ENCODE measurements around the gene SLC26A1.
"Not testable (repeated sequence)": the region's sequence is repeated elsewhere in the genome, so short reads cannot be mapped to it uniquely, and the experiment has no call there.

SLC26A1 gene

DNA sequence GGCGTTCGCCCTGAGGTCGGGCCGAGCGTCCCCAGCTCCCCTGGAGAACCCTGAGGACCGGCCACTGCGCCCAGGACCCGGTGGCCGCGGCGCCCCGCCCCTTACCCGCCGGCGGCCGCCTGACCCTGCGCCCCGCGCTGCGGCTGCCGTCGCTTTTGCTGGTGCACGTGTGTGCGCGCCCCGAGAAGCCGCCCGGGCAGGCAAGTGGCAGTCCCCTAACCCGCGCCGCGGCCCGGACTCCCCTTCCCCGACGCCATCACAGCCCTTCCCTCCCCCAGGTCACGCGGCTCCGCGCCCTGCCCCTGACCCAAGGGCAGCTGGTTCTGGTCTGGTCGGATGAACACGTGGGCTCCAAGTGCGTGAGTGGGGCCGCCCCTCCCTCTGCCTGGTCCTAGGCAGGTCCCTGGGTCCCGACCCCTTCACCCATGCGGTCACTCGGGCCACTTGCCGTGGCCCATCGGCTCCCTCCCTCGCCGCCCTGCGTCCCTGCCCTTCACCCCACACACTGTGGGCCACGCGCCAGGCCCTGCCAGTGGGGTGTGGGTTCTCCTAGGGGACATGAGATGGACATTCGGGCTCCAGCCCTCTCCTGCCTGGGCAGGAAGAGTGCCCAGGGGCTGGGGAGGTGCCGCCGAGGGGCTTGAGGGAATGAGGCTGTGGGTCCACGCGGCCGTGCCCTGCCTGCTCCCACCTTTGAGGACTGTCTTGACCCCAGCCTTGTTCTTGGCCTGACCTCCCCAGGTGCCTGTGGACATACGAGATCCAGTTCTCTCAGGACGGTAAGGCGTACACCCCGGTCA, 10.3 kb upstream of the SLC26A1 start:
- H3K27me3 ChIP-seq (ENCODE audit: control insufficient read depth, insufficient read depth, low read length, poor library complexity, severe bottlenecking): peaks cover 100% of the 10 kb centered on the region

DNA sequence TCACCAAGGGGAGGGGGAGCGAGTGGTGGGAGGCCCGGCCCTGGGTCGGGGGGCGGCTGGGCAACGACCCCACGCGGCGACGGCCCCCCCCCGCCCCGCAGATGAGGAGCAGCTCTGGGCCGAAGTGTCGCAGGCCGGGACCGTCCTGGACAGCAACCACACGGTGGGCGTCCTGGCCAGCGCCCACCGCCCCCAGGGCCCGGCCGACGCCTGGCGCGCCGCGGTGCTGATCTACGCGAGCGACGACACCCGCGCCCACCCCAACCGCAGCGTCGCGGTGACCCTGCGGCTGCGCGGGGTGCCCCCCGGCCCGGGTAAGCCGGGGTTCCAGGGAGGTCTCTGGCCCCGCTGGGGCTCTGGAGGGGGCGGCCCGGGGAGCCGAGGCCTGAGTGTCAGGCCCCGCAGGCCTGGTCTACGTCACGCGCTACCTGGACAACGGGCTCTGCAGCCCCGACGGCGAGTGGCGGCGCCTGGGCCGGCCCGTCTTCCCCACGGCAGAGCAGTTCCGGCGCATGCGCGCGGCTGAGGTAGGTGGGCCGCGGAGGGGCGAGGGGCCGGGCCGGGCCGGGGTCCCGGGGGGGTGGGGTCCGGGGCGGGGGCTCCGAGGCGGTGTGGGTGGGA, 9.5 kb upstream of the SLC26A1 start:
- Histone ChIP-seq H3K4me1 (ENCODE audit: control insufficient read depth, insufficient read depth, low read length) (no peaks in the 10 kb centered on the region), H3K27ac (ENCODE audit: insufficient read depth, low read depth, low read length, poor library complexity, severe bottlenecking) (no peak overlapping the region), H3K9me3 (ENCODE audit: control insufficient read depth, low read length) (no peaks in the 10 kb centered on the region), H3K36me3 (ENCODE audit: control insufficient read depth, insufficient read depth, low read length) (no peaks in the 10 kb centered on the region), H3K4me3 (ENCODE audit: insufficient read depth, low read depth, low read length) (peak overlapping the region; percentile 5), H3K27me3 (ENCODE audit: control insufficient read depth, insufficient read depth, low read length, poor library complexity, severe bottlenecking) (peaks cover 100% of the 10 kb centered on the region)
- WGBS, 2 experiments: 6% methylated on average over 75 of the region's 75 CpGs

More for the DNA sequence above, 10.3 kb upstream of the SLC26A1 start:
- WGBS, 2 experiments: 32 to 33% methylated on average over 63 of the region's 63 CpGs
- Histone ChIP-seq H3K36me3 (ENCODE audit: control insufficient read depth, insufficient read depth, low read length) (no peaks in the 10 kb centered on the region), H3K9me3 (ENCODE audit: control insufficient read depth, low read length) (no peaks in the 10 kb centered on the region), H3K4me1 (ENCODE audit: control insufficient read depth, insufficient read depth, low read length) (no peaks in the 10 kb centered on the region), H3K4me3 (ENCODE audit: insufficient read depth, low read depth, low read length) (peak overlapping the region; percentile 5), H3K27ac (ENCODE audit: insufficient read depth, low read depth, low read length, poor library complexity, severe bottlenecking) (no peak overlapping the region)

DNA sequence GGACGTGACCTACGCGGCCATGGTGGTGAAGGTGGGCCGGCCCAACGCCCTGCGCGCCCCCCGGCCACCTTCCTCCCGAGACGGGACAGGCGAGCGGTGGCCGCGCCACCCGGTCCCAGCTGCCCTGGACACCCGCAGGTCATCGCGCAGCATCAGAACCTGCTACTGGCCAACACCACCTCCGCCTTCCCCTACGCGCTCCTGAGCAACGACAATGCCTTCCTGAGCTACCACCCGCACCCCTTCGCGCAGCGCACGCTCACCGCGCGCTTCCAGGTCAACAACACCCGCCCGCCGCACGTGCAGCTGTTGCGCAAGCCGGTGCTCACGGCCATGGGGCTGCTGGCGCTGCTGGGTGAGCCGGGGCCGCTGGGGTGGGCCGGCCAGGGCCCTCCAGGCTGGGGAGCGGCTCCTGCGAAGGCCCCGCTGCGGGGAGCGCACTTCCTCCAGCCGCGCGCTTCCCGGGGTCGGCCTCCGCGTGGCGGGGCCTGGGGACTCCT, 9.0 kb upstream of the SLC26A1 start:
- no peaks in the 10 kb centered on the region for H3K9me3 ChIP-seq (ENCODE audit: control insufficient read depth, low read length)
- no peaks in the 10 kb centered on the region for H3K4me1 ChIP-seq (ENCODE audit: control insufficient read depth, insufficient read depth, low read length)
- H3K4me3 ChIP-seq (ENCODE audit: insufficient read depth, low read depth, low read length): no peak overlapping the region
- WGBS, 2 experiments: 9 to 11% methylated on average over 54 of the region's 54 CpGs
- no peak overlapping the region for H3K27ac ChIP-seq (ENCODE audit: insufficient read depth, low read depth, low read length, poor library complexity, severe bottlenecking)
- peaks cover 100% of the 10 kb centered on the region for H3K27me3 ChIP-seq (ENCODE audit: control insufficient read depth, insufficient read depth, low read length, poor library complexity, severe bottlenecking)
- H3K36me3 ChIP-seq (ENCODE audit: control insufficient read depth, insufficient read depth, low read length): no peaks in the 10 kb centered on the region

DNA sequence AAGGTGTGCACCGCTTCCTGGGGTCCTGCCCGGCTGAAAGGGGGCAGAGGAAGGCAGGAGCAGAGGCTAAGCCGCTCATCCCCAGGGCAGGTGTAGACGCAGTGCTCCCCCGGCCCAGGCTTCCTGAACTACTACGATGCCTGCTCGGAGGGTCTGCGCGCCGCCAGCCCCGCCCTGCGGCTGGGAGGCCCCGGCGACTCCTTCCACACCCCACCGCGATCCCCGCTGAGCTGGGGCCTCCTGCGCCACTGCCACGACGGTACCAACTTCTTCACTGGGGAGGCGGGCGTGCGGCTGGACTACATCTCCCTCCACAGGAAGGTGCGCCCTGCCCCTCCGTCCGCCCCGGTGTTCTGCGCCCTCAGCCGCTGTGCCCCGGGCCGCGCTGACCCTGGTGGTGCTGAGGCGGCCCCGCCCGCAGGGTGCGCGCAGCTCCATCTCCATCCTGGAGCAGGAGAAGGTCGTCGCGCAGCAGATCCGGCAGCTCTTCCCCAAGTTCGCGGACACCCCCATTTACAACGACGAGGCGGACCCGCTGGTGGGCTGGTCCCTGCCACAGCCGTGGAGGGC, 8.4 kb upstream of the SLC26A1 start:
- H3K27me3 ChIP-seq (ENCODE audit: control insufficient read depth, insufficient read depth, low read length, poor library complexity, severe bottlenecking): peaks cover 100% of the 10 kb centered on the region
- H3K4me1 ChIP-seq (ENCODE audit: control insufficient read depth, insufficient read depth, low read length): no peaks in the 10 kb centered on the region
- no peak overlapping the region for H3K27ac ChIP-seq (ENCODE audit: insufficient read depth, low read depth, low read length, poor library complexity, severe bottlenecking)
- 61 to 64% methylated on average over 48 of the region's 48 CpGs for WGBS, 2 experiments
- H3K9me3 ChIP-seq (ENCODE audit: control insufficient read depth, low read length): no peaks in the 10 kb centered on the region
- H3K4me3 ChIP-seq (ENCODE audit: insufficient read depth, low read depth, low read length): no peak overlapping the region
- H3K36me3 ChIP-seq (ENCODE audit: control insufficient read depth, insufficient read depth, low read length): no peaks in the 10 kb centered on the region

DNA sequence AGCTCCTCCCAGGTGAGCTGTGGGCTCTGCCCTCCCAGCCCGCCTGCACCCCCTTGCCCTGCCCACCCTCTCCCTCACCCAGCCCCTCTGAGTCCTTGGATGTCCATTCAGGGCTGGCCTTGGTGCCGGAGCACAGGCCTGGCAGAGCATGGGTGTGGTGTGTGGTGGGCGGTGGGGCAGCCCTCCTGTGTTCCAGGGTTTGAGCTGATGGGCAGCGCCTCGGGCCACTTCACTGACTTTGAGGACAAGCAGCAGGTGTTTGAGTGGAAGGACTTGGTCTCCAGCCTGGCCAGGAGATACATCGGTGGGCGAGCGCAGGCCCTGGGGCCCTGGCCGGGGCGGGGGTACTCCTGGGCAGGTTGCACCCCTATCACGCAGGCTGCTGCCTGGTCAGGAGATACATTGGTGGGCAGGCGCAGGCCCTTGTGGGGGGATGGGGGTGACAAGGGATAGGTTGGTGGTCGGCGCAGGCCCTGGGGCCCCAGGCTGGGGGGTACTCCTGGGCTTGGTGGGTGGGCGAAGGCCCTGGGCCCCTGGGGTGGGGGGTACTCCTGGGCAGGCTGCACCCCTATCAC, 7.6 kb upstream of the SLC26A1 start:
- H3K27me3 ChIP-seq (ENCODE audit: control insufficient read depth, insufficient read depth, low read length, poor library complexity, severe bottlenecking): peaks cover 100% of the 10 kb centered on the region
- H3K27ac ChIP-seq (ENCODE audit: insufficient read depth, low read depth, low read length, poor library complexity, severe bottlenecking): no peak overlapping the region
- no peaks in the 10 kb centered on the region for H3K36me3 ChIP-seq (ENCODE audit: control insufficient read depth, insufficient read depth, low read length)
- 94 to 95% methylated on average over 15 of the region's 15 CpGs for WGBS, 2 experiments
- H3K4me1 ChIP-seq (ENCODE audit: control insufficient read depth, insufficient read depth, low read length): no peaks in the 10 kb centered on the region
- H3K9me3 ChIP-seq (ENCODE audit: control insufficient read depth, low read length): no peaks in the 10 kb centered on the region
- no peak overlapping the region for H3K4me3 ChIP-seq (ENCODE audit: insufficient read depth, low read depth, low read length)

DNA sequence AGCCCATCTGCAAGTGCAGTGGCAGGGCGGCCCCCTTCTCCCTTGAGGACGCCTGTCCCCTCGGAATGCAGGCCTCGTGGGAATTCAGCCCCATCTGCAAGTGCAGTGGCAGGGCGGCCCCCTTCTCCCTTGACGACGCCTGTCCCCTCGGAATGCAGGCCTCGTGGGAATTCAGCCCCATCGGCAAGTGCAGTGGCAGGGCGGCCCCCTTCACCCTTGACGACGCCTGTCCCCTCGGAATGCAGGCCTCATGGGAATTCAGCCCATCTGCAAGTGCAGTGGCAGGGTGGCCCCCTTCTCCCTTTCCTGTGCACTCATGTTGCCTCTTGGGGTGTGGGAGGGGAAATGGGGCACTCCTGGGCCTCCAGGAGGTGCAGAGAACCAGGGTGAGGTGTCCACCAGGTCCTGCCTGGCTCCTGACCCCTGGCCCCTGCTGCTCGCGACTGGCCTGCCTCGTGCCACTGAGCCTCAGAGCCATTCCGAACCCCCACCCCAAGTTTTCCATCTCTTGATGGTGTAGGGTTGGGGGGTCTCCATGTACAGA, 6.8 kb upstream of the SLC26A1 start:
- no peak overlapping the region for H3K27ac ChIP-seq (ENCODE audit: insufficient read depth, low read depth, low read length, poor library complexity, severe bottlenecking)
- no peaks in the 10 kb centered on the region for H3K9me3 ChIP-seq (ENCODE audit: control insufficient read depth, low read length)
- 82 to 85% methylated on average over 17 to 18 of the region's 18 CpGs for WGBS, 2 experiments
- no peaks in the 10 kb centered on the region for H3K4me1 ChIP-seq (ENCODE audit: control insufficient read depth, insufficient read depth, low read length)
- H3K27me3 ChIP-seq (ENCODE audit: control insufficient read depth, insufficient read depth, low read length, poor library complexity, severe bottlenecking): peaks cover 98% of the 10 kb centered on the region
- no peak overlapping the region for H3K4me3 ChIP-seq (ENCODE audit: insufficient read depth, low read depth, low read length)
- H3K36me3 ChIP-seq (ENCODE audit: control insufficient read depth, insufficient read depth, low read length): no peaks in the 10 kb centered on the region

DNA sequence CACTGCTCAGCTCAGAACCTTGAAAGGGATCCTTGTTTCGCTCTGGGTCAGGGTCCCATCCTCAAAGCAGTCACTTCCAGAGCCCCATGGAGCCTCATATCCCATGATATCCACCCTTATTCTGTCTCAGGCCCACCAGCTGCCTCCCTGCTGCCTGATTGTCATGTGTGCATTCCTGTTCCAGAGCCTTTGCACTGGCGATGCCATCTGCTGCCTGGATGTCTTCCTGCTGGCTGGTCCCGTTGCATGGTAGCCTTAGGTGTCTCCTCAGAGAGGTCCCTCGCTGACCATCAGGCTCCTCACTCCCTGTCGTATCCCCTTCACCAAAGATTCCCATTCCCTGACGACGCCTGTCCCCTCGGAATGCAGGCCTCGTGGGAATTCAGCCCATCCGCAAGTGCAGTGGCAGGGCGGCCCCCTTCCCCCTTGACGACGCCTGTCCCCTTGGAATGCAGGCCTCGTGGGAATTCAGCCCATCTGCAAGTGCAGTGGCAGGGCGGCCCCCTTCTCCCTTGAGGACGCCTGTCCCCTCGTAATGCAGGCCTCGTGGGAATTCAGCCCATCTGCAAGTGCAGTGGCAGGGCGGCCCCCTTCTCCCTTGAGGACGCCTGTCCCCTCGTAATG, 6.1 kb upstream of the SLC26A1 start:
- peaks cover 92% of the 10 kb centered on the region for H3K27me3 ChIP-seq (ENCODE audit: control insufficient read depth, insufficient read depth, low read length, poor library complexity, severe bottlenecking)

DNA sequence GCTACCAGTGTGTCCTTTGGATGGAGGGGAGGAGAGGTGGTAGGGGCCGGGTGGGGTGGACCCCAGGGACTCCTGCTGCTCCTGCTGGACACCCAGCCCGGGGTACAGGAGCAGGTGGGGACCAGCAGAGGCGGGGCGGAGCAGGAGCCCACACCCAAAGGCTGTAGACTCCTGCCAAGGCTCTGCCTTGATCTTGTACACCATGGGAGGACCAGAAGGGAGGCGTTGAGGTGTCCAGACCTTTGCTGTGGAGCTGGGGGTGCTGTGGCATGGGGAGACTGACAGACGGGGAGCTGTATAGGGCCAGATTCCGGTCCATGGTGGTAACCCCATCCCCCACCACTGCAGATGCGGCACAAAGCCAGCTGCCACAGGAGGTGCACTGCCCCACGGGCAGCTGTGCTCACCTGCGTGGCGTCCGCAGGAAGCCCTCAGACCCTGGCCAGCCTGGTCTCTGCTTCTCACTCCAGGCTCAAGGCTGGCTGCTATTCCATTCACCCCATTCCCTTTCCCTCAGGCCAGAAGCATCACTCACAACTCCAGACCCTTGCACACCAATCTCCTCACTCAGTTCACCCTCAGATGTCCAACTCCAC, 5.0 kb upstream of the SLC26A1 start:
- no peaks in the 10 kb centered on the region for H3K36me3 ChIP-seq (ENCODE audit: control insufficient read depth, insufficient read depth, low read length)
- H3K27ac ChIP-seq (ENCODE audit: insufficient read depth, low read depth, low read length, poor library complexity, severe bottlenecking): no peak overlapping the region
- H3K27me3 ChIP-seq (ENCODE audit: control insufficient read depth, insufficient read depth, low read length, poor library complexity, severe bottlenecking): peaks cover 80% of the 10 kb centered on the region
- H3K4me1 ChIP-seq (ENCODE audit: control insufficient read depth, insufficient read depth, low read length): no peaks in the 10 kb centered on the region
- 74 to 76% methylated on average over 12 of the region's 12 CpGs for WGBS, 2 experiments
- H3K4me3 ChIP-seq (ENCODE audit: insufficient read depth, low read depth, low read length): no peak overlapping the region
- H3K9me3 ChIP-seq (ENCODE audit: control insufficient read depth, low read length): no peaks in the 10 kb centered on the region

More for the DNA sequence above, 6.1 kb upstream of the SLC26A1 start:
- not testable (repeated sequence) for H3K36me3 ChIP-seq (ENCODE audit: control insufficient read depth, insufficient read depth, low read length); H3K9me3 ChIP-seq (ENCODE audit: control insufficient read depth, low read length); H3K4me3 ChIP-seq (ENCODE audit: insufficient read depth, low read depth, low read length); H3K27ac ChIP-seq (ENCODE audit: insufficient read depth, low read depth, low read length, poor library complexity, severe bottlenecking); H3K4me1 ChIP-seq (ENCODE audit: control insufficient read depth, insufficient read depth, low read length)
- WGBS, 2 experiments: 67 to 73% methylated on average over 18 of the region's 21 CpGs

DNA sequence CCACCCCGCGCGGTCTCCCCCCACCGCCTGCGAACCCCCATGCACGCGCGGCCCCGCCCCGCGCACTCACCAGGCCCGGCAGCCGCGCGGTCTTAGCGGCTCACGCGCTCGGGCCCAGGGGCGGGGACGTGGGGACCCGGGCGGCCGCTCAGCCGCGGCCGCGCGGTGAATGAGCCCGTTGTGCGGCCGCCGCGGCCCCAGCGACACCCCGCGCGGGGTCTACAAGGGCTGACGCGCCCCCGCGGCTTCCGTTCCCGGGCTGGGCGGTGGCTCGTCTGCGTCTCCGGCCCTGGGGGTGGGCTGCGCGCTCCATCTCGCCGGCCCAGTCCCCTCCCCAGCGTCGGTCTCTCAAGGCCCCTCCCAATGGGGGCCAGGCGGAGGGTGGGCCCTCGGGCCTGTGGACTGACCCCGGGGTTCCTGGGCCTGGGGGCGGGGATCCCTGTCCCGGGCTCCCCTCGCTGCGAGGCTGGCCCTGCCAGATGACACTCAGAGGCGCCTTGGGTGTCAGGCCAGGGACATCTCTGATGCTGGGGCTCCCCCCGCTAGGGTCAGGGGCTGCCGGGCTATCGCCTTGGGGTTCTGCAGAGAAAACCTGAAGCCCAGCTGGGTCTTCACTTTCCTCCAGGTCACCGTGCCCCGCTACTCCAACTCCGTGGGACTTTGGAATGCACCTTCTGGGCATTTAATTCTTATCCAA, 4.3 kb upstream of the SLC26A1 start:
- Histone ChIP-seq H3K4me1 (ENCODE audit: control insufficient read depth, insufficient read depth, low read length) (no peaks in the 10 kb centered on the region), H3K9me3 (ENCODE audit: control insufficient read depth, low read length) (no peaks in the 10 kb centered on the region), H3K36me3 (ENCODE audit: control insufficient read depth, insufficient read depth, low read length) (no peaks in the 10 kb centered on the region), H3K27me3 (ENCODE audit: control insufficient read depth, insufficient read depth, low read length, poor library complexity, severe bottlenecking) (peaks cover 74% of the 10 kb centered on the region), H3K27ac (ENCODE audit: insufficient read depth, low read depth, low read length, poor library complexity, severe bottlenecking) (no peak overlapping the region), H3K4me3 (ENCODE audit: insufficient read depth, low read depth, low read length) (peak overlapping the region; percentile 36)
- WGBS, 2 experiments: 6% methylated on average over 68 of the region's 68 CpGs
